K562 (cell line): ENCODE results near the gene ERAL1. TPM values are rescaled to one million over a fixed set of nuclear protein-coding genes. Genes with fewer than 3 reads are reported as not detected.

Experiments
- ATAC-seq: fragments of 200-7000 bp; cut with Tn5 transposase; 3 replicates; pipeline ENCODE4 v1.9.1; 2020; ENCODE audit warnings: moderate library complexity
- BruUV-seq: library from RNA; stranded (reverse); fragments of 400-500 nt; replicated peaks from 2 replicates; lab custom pipeline; 2021; lab: Mats Ljungman, UMichigan
- CTCF ChIA-PET: fragments of 300-600 bp; formaldehyde crosslinking; extraction: SDS; loops from one replicate; lab custom pipeline; 2021; ENCODE audit warnings: low intra/inter-chr PET ratio; lab: Yijun Ruan, JAX
- POLR2A ChIA-PET: fragments of 300-600, 350-650 bp; sonication (Branson Sonifier 250); formaldehyde crosslinking; extraction: SDS; loops from one replicate; lab custom pipeline; 2021; ENCODE audit warnings: antibody characterized with exemption, inconsistent platforms; lab: Yijun Ruan, JAX
- DNase-seq, 4 experiments: peaks; one replicate each; pipeline versions ENCODE4 v3.0.0 to v3.0.0-alpha.2; 2011 to 2018; ENCODE audit warnings: low spot score in 3 of 4, mixed read lengths in 3 of 4; ENCODE audit errors: extremely low read depth in 1 of 4
- FAIRE-seq: peaks from 2 replicates; lab custom pipeline; 2011; peaks lifted over from hg19 to GRCh38; lab: Jason Lieb, UNC
- H2AFZ ChIP-seq: 2 replicates; pipeline ENCODE4 v1.6.0; 2011; ENCODE audit warnings: low read depth, low read length, control low read depth, inconsistent platforms
- H3K27ac ChIP-seq: fragments of 200-600 bp; 3 replicates; pipeline ENCODE4 v1.8.0; 2011; ENCODE audit warnings: low read depth, mild to moderate bottlenecking, control low read depth, inconsistent platforms, low read length, moderate library complexity, mixed read lengths; ENCODE audit errors: extremely low read depth
- H3K27me3 ChIP-seq, 2 experiments: fragments of 300-600 bp in 1 of 2; 2 replicates in 1 of 2; 3 replicates in 1 of 2; pipeline versions ENCODE4 v1.6.0 to v1.8.0; 2011; ENCODE audit warnings: inconsistent platforms in 2 of 2, low read length in 2 of 2, mild to moderate bottlenecking in 1 of 2, mixed read lengths in 1 of 2, moderate library complexity in 1 of 2; ENCODE audit not compliant: control insufficient read depth in 2 of 2, insufficient read depth in 2 of 2
- H3K36me3 ChIP-seq: fragments of 300-600 bp; 3 replicates; pipeline ENCODE4 v1.8.0; 2011; ENCODE audit warnings: mild to moderate bottlenecking, low read length, inconsistent platforms; ENCODE audit not compliant: control insufficient read depth, insufficient read depth
- H3K4me1 ChIP-seq, 2 experiments: fragments of 200-600 bp in 1 of 2; replicated peaks in 1 of 2; 2 replicates in 1 of 2; 3 replicates in 1 of 2; pipeline versions ENCODE4 v1.5.1 to v1.8.0; 2011; ENCODE audit warnings: inconsistent platforms in 2 of 2, low read length in 2 of 2, mild to moderate bottlenecking in 1 of 2, mixed read lengths in 1 of 2, moderate library complexity in 1 of 2; ENCODE audit not compliant: control insufficient read depth in 2 of 2, insufficient read depth in 2 of 2
- H3K4me2 ChIP-seq: 2 replicates; pipeline ENCODE4 v1.6.1; 2011; ENCODE audit warnings: low read length, control low read depth, inconsistent platforms, mixed read lengths; ENCODE audit not compliant: insufficient read depth
- H3K4me3 ChIP-seq: fragments of 200-600 bp; sonication (generic), shearing (Covaris generic); 2 replicates; pipeline ENCODE4 v1.5.1; 2016; ENCODE audit warnings: control low read depth, inconsistent platforms
- H3K79me2 ChIP-seq: fragments of 200-600 bp; 3 replicates; pipeline ENCODE4 v1.8.0; 2011; ENCODE audit warnings: low read length, inconsistent platforms; ENCODE audit not compliant: control insufficient read depth, insufficient read depth
- H3K9ac ChIP-seq, 2 experiments: 2 replicates each; pipeline versions ENCODE4 v1.6.0 to v1.6.1; 2011; ENCODE audit warnings: low read depth in 2 of 2, low read length in 2 of 2, control low read depth in 1 of 2, inconsistent platforms in 1 of 2, mild to moderate bottlenecking in 1 of 2, mixed read lengths in 1 of 2; ENCODE audit not compliant: insufficient read depth in 1 of 2
- H3K9me1 ChIP-seq: one replicate; pipeline ENCODE4 v1.6.0; 2011; ENCODE audit warnings: inconsistent platforms, mild to moderate bottlenecking, low read length, moderate library complexity; ENCODE audit not compliant: control insufficient read depth, insufficient read depth
- H3K9me3 ChIP-seq: replicated peaks from 2 replicates; pipeline ENCODE4 v1.5.1; 2011; ENCODE audit warnings: low read depth, low read length, inconsistent platforms; ENCODE audit not compliant: control insufficient read depth, insufficient read depth
- H4K20me1 ChIP-seq: replicated peaks from 2 replicates; pipeline ENCODE4 v1.6.1; 2011; ENCODE audit warnings: low read length, inconsistent platforms, mixed read lengths; ENCODE audit not compliant: control insufficient read depth, insufficient read depth
- HMG20B ChIP-seq: fragments of 250-450 bp; sonication (Bioruptor Pico); IDR thresholded peaks from 2 replicates; pipeline ENCODE4 v1.5.0; 2021; ENCODE audit warnings: mild to moderate bottlenecking
- IFI16 ChIP-seq: fragments of 250-450 bp; sonication (Bioruptor Pico); IDR thresholded peaks from 2 replicates; pipeline ENCODE4 v2.1.2; 2022; ENCODE audit warnings: mild to moderate bottlenecking, inconsistent platforms
- KDM2B ChIP-seq: fragments of 250-450 bp; sonication (Bioruptor Pico); IDR thresholded peaks from 2 replicates; pipeline ENCODE4 v1.8.0; 2021; ENCODE audit warnings: mild to moderate bottlenecking, moderate library complexity
- MAFK ChIP-seq: IDR thresholded peaks from 2 replicates; pipeline ENCODE4 v1.6.1; 2011; ENCODE audit warnings: low read length, improper control_type of control experiment
- TCFL5 ChIP-seq: fragments of 250-450 bp; sonication (Bioruptor Pico); conservative IDR thresholded peaks from 2 replicates; pipeline ENCODE4 v1.6.1; 2021; ENCODE audit warnings: mild to moderate bottlenecking, moderate library complexity, matching md5 sums
- ZNF143 ChIP-seq: sonication (generic); formaldehyde crosslinking; IDR thresholded peaks from 2 replicates; pipeline ENCODE4 v1.9.0; 2022; ENCODE audit warnings: mild to moderate bottlenecking, missing genetic modification reagents
- WGBS: fragments of 100-300 bp; shearing (Covaris generic); methylation state at CpG from one replicate; pipeline ENCODE4 v1.1.6; 2016; ENCODE audit warnings: low coverage, mixed read lengths; ENCODE audit not compliant: insufficient coverage; ENCODE audit errors: missing lambda C conversion rate; 5-methylcytosine and 5-hydroxymethylcytosine counted together
- in situ Hi-C: fragments of 300-500 bp; cut with MboI; formaldehyde crosslinking; loops from 4 replicates; pipeline ENCODE4 v1.15.0; 2018; ENCODE audit warnings: inconsistent platforms, mixed read lengths
- intact Hi-C: fragments of 100-400 bp; cut with micrococcal nuclease; formaldehyde crosslinking; loops from 2 replicates; pipeline ENCODE4 v1.14.2; 2022
- polyA plus RNA-seq, 8 experiments: library from polyadenylated mRNA; depleted of rRNA in 4 of 8; stranded (reverse) in 5 of 8; unstranded in 3 of 8; fragments of >200 nt; fragmentation: Nextera tagmentation in 2 of 8; fragmentation: Illumina TruSeq in 1 of 8; extraction: Ambion mirVana in 2 of 8; extraction: Trizol in 1 of 8; gene quantifications; 2 replicates each; pipeline versions ENCODE4 v1.2.1 to v1.2.3, GENCODE V29; 2011 to 2014; ENCODE audit warnings: inconsistent platforms in 1 of 8, missing spikeins in 1 of 8
- total RNA-seq, 7 experiments: library from RNA; depleted of rRNA in 6 of 7; stranded (reverse); fragments of >200 nt in 6 of 7; fragmentation: Illumina TruSeq in 2 of 7; extraction: Trizol in 2 of 7; gene quantifications; 2 replicates each; pipeline versions ENCODE4 v1.2.1 to v1.2.3, GENCODE V29; 2011 to 2021; ENCODE audit warnings: low replicate concordance in 1 of 7
- TF ChIP-seq, protein P1 (sequence below): sonication (generic); IDR thresholded peaks from 2 replicates; pipeline ENCODE4 v1.6.1; 2016
- TF ChIP-seq, protein P2 (sequence below): sonication (generic); formaldehyde crosslinking; IDR thresholded peaks from 2 replicates; pipeline ENCODE4 v1.8.0; 2022; ENCODE audit warnings: mild to moderate bottlenecking, missing genetic modification reagents

Gene ERAL1
- total and polyA plus RNA-seq, 9 of the 15 experiments (the other 6 are each of a cell fraction or from before 2014, with no cell fraction given) = 37.5 to 351 (median 106) TPM

DNA sequence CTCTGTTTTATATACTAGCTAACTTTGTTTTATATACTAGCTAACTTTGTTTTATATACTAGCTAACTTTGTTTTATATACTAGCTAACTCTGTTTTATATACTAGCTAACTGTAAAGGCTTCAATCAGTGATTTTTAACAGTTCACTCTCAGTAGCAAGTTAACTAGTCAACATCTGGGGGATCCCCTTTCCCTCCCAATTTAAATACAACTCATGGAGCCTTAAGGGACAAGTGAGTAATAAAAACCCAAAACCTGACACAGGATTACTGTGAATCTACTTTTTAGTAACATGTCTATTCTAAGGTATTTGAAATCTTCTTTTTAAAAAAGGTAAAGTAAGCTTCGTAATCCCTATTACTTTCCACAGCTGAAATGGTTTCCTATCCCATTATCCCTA is 44.4 kb upstream of the ERAL1 start:
- H3K9me3 ChIP-seq = no peaks in the 10 kb centered on the region
- 81% methylated on average over 1 of the region's 1 CpG for WGBS
- no peak overlapping the region for H3K4me3 ChIP-seq
- BruUV-seq = no TSS peak
- H3K9me1 ChIP-seq = no peaks in the 10 kb centered on the region
- H3K4me1 ChIP-seq = peaks cover 32 to 43% of the 10 kb centered on the region in 2 experiments
- ATAC-seq (no peak), FAIRE-seq (no peak), DNase-seq (no peak)
- peaks cover 96% of the 10 kb centered on the region for H3K79me2 ChIP-seq
- H2AFZ ChIP-seq = no peak overlapping the region
- in situ Hi-C loops = no loop called here
- ChIA-PET CTCF (no interaction called here), POLR2A (interaction anchor here (0.7 to 1.4 kb wide), 10 partner anchors 9 to 99 kb away, joined by 3 to 6 read pairs (median 3); partner anchors contain the start of genes FAM222B, FLOT2 and RPL23A)
- H3K9ac ChIP-seq = no peak overlapping the region
- intact Hi-C loops = loop anchor here (5.0 kb wide), 1 partner anchor 83 kb away; the partner anchor contains the start of genes NEK8 and TLCD1
- H3K27ac ChIP-seq = no peak overlapping the region
- TF ChIP-seq TCFL5 (CRISPR knock-in tag) = no peak
- 0 out of 2 replicates have a peak, but pooled peaks have one; percentile 74 for TF ChIP-seq KDM2B (CRISPR knock-in tag)
- TF ChIP-seq, protein P1, sequence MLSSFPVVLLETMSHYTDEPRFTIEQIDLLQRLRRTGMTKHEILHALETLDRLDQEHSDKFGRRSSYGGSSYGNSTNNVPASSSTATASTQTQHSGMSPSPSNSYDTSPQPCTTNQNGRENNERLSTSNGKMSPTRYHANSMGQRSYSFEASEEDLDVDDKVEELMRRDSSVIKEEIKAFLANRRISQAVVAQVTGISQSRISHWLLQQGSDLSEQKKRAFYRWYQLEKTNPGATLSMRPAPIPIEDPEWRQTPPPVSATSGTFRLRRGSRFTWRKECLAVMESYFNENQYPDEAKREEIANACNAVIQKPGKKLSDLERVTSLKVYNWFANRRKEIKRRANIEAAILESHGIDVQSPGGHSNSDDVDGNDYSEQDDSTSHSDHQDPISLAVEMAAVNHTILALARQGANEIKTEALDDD = peak; percentile 80
- no peaks in the 10 kb centered on the region for H3K27me3 ChIP-seq
- H3K4me2 ChIP-seq = no peak overlapping the region
- peaks cover 7% of the 10 kb centered on the region for H4K20me1 ChIP-seq
- H3K36me3 ChIP-seq = peaks cover 33% of the 10 kb centered on the region

DNA sequence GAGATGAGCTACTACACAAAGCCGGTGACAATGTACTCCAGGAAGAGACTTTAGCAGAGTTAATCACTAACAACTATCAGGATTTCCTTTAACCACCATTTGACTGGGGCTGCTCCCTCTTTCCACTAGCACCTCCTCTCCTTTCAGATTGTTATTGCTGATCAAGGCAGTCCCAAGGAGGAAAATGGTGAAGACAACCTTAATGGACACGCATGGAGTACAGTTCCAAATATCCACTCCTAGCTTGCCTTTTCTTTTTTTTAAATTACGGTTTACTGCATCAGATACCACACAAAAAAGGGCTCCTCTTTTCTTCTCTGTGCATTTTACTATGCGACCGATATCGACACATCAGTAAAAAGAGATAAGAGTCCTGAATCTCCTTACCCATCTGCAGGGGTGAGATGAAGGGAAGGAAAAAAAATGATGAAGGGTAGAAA is 43.1 kb upstream of the ERAL1 start:
- Histone ChIP-seq H2AFZ (peak overlapping the region; percentile 22), H3K9me3 (no peaks in the 10 kb centered on the region), H3K9ac (peak overlapping the region; percentile 61 to 92), H3K36me3 (peaks cover 20% of the 10 kb centered on the region), H3K9me1 (no peaks in the 10 kb centered on the region), H3K4me2 (peak overlapping the region; percentile 98), H3K79me2 (peaks cover 96% of the 10 kb centered on the region), H3K27ac (peak overlapping the region; percentile 91), H3K27me3 (no peaks in the 10 kb centered on the region), H3K4me3 (peak overlapping the region; percentile 63), H3K4me1 (peaks cover 43 to 49% of the 10 kb centered on the region in 2 experiments), H4K20me1 (peaks cover 7% of the 10 kb centered on the region)
- WGBS = 2% methylated on average over 6 of the region's 6 CpGs
- in situ Hi-C loops (no loop called here), intact Hi-C loops (loop anchor here (5.0 kb wide), 1 partner anchor 84 kb away; the partner anchor contains the start of genes NEK8 and TLCD1)
- BruUV-seq = TSS peak; percentile 55
- peak; percentile 41 to 67 (median 50) for DNase-seq
- CTCF ChIA-PET = interaction anchor here (0.6 kb wide), 2 partner anchors 48 to 60 kb away, joined by 3 read pairs; no protein-coding TSS in a partner anchor
- peak; percentile 24 for ATAC-seq
- FAIRE-seq = peak; percentile 42
- POLR2A ChIA-PET = interaction anchor here (0.6 to 1.6 kb wide), 5 partner anchors 10 to 87 kb away, joined by 3 to 6 read pairs (median 3); no protein-coding TSS in a partner anchor
- TF ChIP-seq HMG20B = no peak
- 0 out of 2 replicates have a peak, but pooled peaks have one; percentile 6 for TF ChIP-seq MAFK
- TF ChIP-seq ZNF143 (CRISPR knock-in tag) = no peak
- TF ChIP-seq IFI16 (CRISPR knock-in tag) = no peak
- TF ChIP-seq, protein P2, sequence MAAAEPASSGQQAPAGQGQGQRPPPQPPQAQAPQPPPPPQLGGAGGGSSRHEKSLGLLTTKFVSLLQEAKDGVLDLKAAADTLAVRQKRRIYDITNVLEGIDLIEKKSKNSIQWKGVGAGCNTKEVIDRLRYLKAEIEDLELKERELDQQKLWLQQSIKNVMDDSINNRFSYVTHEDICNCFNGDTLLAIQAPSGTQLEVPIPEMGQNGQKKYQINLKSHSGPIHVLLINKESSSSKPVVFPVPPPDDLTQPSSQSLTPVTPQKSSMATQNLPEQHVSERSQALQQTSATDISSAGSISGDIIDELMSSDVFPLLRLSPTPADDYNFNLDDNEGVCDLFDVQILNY (CRISPR knock-in tag) = no peak
